ENCODE results near the gene MED29. TPM values are rescaled to one million over a fixed set of nuclear protein-coding genes. Genes with fewer than 3 reads are reported as not detected.

The MED29 gene
- total and polyA plus RNA-seq, 10 of the 15 experiments (the other 5 are each of a cell fraction or from before 2014, with no cell fraction given) = 3.2 to 36.6 (median 22.8) TPM

- no peak overlapping the region for H2AFZ ChIP-seq (ENCODE audit: control insufficient read depth, low read depth, low read length)
- no peaks in the 10 kb centered on the region for H3K27me3 ChIP-seq (replicated peaks in 1 of 2; ENCODE audit: control insufficient read depth in 2 of 2, insufficient read depth in 2 of 2, low read length in 1 of 2)
- peaks cover 2 to 6% of the 10 kb centered on the region in 2 experiments; a peak in 2 of 4 replicates for H3K36me3 ChIP-seq (ENCODE audit: control insufficient read depth in 2 of 2, insufficient read depth in 2 of 2, low read length in 1 of 2)
- TF ChIP-seq SREBF1 (IDR thresholded peaks at IDR 0.05; ENCODE audit: low read length) = no peak
- TF ChIP-seq SRF (IDR thresholded peaks at IDR 0.05; ENCODE audit: low read depth in 2 of 2, low read length in 2 of 2) = peak; percentile 79 to 82; a peak in 3 of 4 replicates
- H3K4me3 ChIP-seq = peak overlapping the region; percentile 98
- H3K27ac ChIP-seq (ENCODE audit: control insufficient read depth, insufficient read depth) = peak overlapping the region; percentile 100
- peak overlapping the region; percentile 70; the same call in 1 of the 2 replicates for H3K9ac ChIP-seq (ENCODE audit: control insufficient read depth, insufficient read depth, low read length)
- intact Hi-C loops (cut with micrococcal nuclease; ENCODE audit: unreplicated experiment) (loop anchor here (10.0 kb wide), 1 partner anchor 431 kb away; the partner anchor contains the start of gene FBXO17), in situ Hi-C loops (cut with MboI) (no loop called here)
- 26% methylated on average over 15 of the region's 17 CpGs for WGBS (ENCODE audit: insufficient coverage, insufficient replicate concordance, low lambda C conversion rate, missing lambda C conversion rate)
- H4K20me1 ChIP-seq (ENCODE audit: control insufficient read depth, insufficient read depth) = no peaks in the 10 kb centered on the region
- peak overlapping the region; percentile 100 for H3K4me2 ChIP-seq (ENCODE audit: control insufficient read depth, insufficient read depth)
- FAIRE-seq (no peak), DNase-seq (ENCODE audit: low read depth, low spot score) (no peak), ATAC-seq (no peak)
- ChIA-PET CTCF (interaction anchor here (1.1 kb wide), 1 partner anchor 9 kb away, joined by 4 read pairs; no protein-coding TSS in a partner anchor), SMC1A (ENCODE audit: uncharacterized antibody, unreplicated experiment) (no interaction called here), POLR2A (interaction anchor here (0.6 to 1.9 kb wide), 6 partner anchors 8 to 769 kb away, joined by 3 to 7 read pairs (median 4); partner anchors contain the start of genes MRPS12 and RPS16), RAD21 (ENCODE audit: unreplicated experiment) (interaction anchor here (1.6 to 4.5 kb wide), 2 partner anchors 8 to 15 kb away, joined by 4 to 37 read pairs; partner anchors contain the start of genes MED29 and PAF1)
- H3K79me2 ChIP-seq (ENCODE audit: control insufficient read depth, insufficient read depth, low read length) = peaks cover 61% of the 10 kb centered on the region
- no peaks in the 10 kb centered on the region for H3K9me3 ChIP-seq (replicated peaks; ENCODE audit: control insufficient read depth, insufficient read depth, low read length)
- H3K4me1 ChIP-seq (ENCODE audit: control insufficient read depth, insufficient read depth, low read length) = peaks cover 48% of the 10 kb centered on the region
- BruUV-seq (replicated peaks) = no TSS peak
These were observed 14.2 kb downstream of the MED29 start for GRCh38 chr19:39405261-39405957.

- Histone ChIP-seq H3K27ac (ENCODE audit: control insufficient read depth, insufficient read depth) (peak overlapping the region; percentile 100), H3K36me3 (ENCODE audit: control insufficient read depth in 2 of 2, insufficient read depth in 2 of 2, low read length in 1 of 2) (peaks cover 2 to 6% of the 10 kb centered on the region in 2 experiments; a peak in 2 of 4 replicates), H4K20me1 (ENCODE audit: control insufficient read depth, insufficient read depth) (no peaks in the 10 kb centered on the region), H3K9ac (ENCODE audit: control insufficient read depth, insufficient read depth, low read length) (peak overlapping the region; percentile 70), H3K4me1 (ENCODE audit: control insufficient read depth, insufficient read depth, low read length) (peaks cover 48% of the 10 kb centered on the region), H3K9me3 (replicated peaks; ENCODE audit: control insufficient read depth, insufficient read depth, low read length) (no peaks in the 10 kb centered on the region), H3K4me2 (ENCODE audit: control insufficient read depth, insufficient read depth) (peak overlapping the region; percentile 92), H3K27me3 (replicated peaks in 1 of 2; ENCODE audit: control insufficient read depth in 2 of 2, insufficient read depth in 2 of 2, low read length in 1 of 2) (no peaks in the 10 kb centered on the region), H3K4me3 (peak overlapping the region; percentile 98), H2AFZ (ENCODE audit: control insufficient read depth, low read depth, low read length) (no peak overlapping the region), H3K79me2 (ENCODE audit: control insufficient read depth, insufficient read depth, low read length) (peaks cover 62% of the 10 kb centered on the region)
- WGBS (ENCODE audit: insufficient coverage, insufficient replicate concordance, low lambda C conversion rate, missing lambda C conversion rate) = 2% methylated on average over 21 of the region's 22 CpGs
- FAIRE-seq = no peak
- CTCF ChIA-PET = interaction anchor here (0.8 kb wide), 1 partner anchor 8 kb away, joined by 4 read pairs; no protein-coding TSS in a partner anchor
- SMC1A ChIA-PET (ENCODE audit: uncharacterized antibody, unreplicated experiment) = interaction anchor here (1.1 kb wide), 1 partner anchor 8 kb away, joined by 3 read pairs; no protein-coding TSS in a partner anchor
- RAD21 ChIA-PET (ENCODE audit: unreplicated experiment) = interaction anchor here (0.9 to 4.5 kb wide), 2 partner anchors 8 to 71 kb away, joined by 4 to 37 read pairs; no protein-coding TSS in a partner anchor
- in situ Hi-C loops (cut with MboI) = no loop called here
- no peak; the same call in 1 of the 3 replicates for ATAC-seq
- intact Hi-C loops (cut with micrococcal nuclease; ENCODE audit: unreplicated experiment) = loop anchor here (10.0 kb wide), 1 partner anchor 431 kb away; the partner anchor contains the start of gene FBXO17
- BruUV-seq (replicated peaks) = no TSS peak
- DNase-seq (ENCODE audit: low read depth, low spot score) = no peak
- POLR2A ChIA-PET = interaction anchor here (0.6 to 3.9 kb wide), 7 partner anchors 9 to 1930 kb away, joined by 3 to 39 read pairs (median 5); partner anchors contain the start of genes MED29, PAF1 and RPS16
- TF ChIP-seq NBN (IDR thresholded peaks at IDR 0.05) = peak; percentile 71
- TF ChIP-seq STAT3 (IDR thresholded peaks at IDR 0.05; ENCODE audit: low read depth, low read length) = no peak
- TF ChIP-seq CHD2 (IDR thresholded peaks at IDR 0.05; ENCODE audit: borderline replicate concordance, low read depth, low read length) = peak; percentile 81
- TF ChIP-seq RB1 (IDR thresholded peaks at IDR 0.05; ENCODE audit: borderline replicate concordance) = peak; percentile 61; the same call in 1 of the 2 replicates
- peak; percentile 69 to 70; a peak in 3 of 4 replicates for TF ChIP-seq BHLHE40 (IDR thresholded peaks at IDR 0.05; ENCODE audit: borderline replicate concordance in 1 of 2, low read depth in 2 of 2, low read length in 1 of 2)
- TF ChIP-seq MTA2 (IDR thresholded peaks at IDR 0.05; ENCODE audit: low read depth) = peak; percentile 48; the same call in 1 of the 2 replicates
- no peak for TF ChIP-seq EED (IDR thresholded peaks at IDR 0.05; ENCODE audit: low read depth)
- TF ChIP-seq MXI1 (IDR thresholded peaks at IDR 0.05; ENCODE audit: low read depth, low read length) = 0 out of 2 replicates have a peak, but pooled peaks have one; percentile 6
- 0 out of 2 replicates have a peak, but pooled peaks have one; percentile 42 for TF ChIP-seq RELB (IDR thresholded peaks at IDR 0.05; ENCODE audit: low read depth)
These were observed 14.9 kb downstream of the MED29 start for GRCh38 chr19:39405958-39406655.

Data from GM12878 (cell line).